Measurements from ENCODE around the gene ITGA11.
A peak's percentile ranks its signal among the peaks of the same experiment; 100 is the strongest.

ITGA11 gene

DNA sequence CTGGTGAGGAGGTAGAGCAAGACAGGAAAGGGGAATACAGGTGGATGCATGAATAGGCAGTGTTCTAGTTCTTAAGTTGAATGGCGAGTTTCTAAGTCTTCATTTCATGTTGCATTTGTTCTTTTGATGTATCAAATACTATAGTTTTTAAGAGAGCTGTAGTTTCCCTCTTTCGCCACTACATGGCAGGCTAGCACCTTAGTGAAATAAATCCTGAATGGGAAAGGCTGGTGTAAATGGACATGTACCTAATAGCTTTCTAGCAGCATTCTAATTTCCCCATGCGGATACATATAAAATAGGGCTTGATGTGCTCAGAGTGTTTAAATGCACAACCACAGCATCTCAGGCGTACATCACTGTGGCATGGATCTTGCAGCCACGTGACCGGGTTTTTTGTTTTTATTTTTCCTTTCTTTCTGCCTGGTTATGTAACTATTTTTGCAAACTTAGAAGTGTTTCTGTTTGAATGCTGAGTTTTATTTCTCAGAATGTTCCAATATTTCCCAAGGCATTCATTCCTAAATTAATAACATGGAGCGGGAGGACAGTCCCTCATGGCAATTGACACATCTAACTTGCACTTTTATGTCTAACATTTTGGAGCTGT, 178.9 kb downstream of the ITGA11 start:
- peak; percentile 21 for DNase-seq

DNA sequence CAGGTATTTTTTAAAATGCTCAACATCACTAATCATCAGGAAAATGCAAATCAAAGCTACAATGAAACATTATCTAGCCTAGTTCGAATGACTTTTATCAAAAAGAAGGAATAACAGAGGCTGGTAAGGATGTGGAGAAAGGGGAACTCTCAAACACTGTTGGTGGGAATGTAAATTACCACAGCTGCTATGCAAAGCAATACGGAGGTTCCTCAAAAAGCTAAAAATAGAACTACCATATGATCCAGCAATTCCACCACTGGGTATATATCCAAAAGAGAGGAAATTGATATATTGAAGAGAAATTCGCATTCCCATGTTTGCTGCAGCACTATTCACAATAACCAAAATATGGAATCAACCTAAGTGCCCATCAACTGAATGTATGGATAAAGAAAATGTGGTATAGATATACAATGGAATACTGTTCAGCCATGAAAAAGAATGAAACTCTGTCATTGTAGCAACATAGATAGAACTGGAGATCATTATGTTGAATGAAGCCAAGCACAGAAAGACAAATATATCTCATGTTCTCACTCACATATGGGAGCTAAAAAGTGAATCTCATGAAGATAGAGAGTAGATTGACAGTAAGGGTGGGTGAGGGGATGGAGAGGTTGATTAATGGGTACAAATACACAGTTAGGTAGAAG, 182.8 kb downstream of the ITGA11 start:
- no peak for DNase-seq
